GM18519 (cell line): ENCODE data around the gene FBXO41.
"Not testable (repeated sequence)": the region's sequence is repeated elsewhere in the genome, so short reads cannot be mapped to it uniquely, and the experiment has no call there.

Source experiments
- ATAC-seq: cut with Tn5 transposase; IDR thresholded peaks from one replicate; pipeline ENCODE4 v1.9.1; 2021; ENCODE audit warnings: mild to moderate bottlenecking, moderate library complexity; ENCODE audit not compliant: unreplicated experiment, low FRiP score

The FBXO41 gene

GRCh38 chr2:73263540-73264331, 20.5 kb downstream of the FBXO41 start:
- no peak for ATAC-seq

- not testable (repeated sequence) for ATAC-seq
These were observed 21.4 kb downstream of the FBXO41 start for GRCh38 chr2:73262691-73263429.

- ATAC-seq: no peak
These were observed 22.1 kb downstream of the FBXO41 start for GRCh38 chr2:73262108-73262651.

- no peak for ATAC-seq
These were observed 23.8 kb downstream of the FBXO41 start for GRCh38 chr2:73260338-73260984.

DNA sequence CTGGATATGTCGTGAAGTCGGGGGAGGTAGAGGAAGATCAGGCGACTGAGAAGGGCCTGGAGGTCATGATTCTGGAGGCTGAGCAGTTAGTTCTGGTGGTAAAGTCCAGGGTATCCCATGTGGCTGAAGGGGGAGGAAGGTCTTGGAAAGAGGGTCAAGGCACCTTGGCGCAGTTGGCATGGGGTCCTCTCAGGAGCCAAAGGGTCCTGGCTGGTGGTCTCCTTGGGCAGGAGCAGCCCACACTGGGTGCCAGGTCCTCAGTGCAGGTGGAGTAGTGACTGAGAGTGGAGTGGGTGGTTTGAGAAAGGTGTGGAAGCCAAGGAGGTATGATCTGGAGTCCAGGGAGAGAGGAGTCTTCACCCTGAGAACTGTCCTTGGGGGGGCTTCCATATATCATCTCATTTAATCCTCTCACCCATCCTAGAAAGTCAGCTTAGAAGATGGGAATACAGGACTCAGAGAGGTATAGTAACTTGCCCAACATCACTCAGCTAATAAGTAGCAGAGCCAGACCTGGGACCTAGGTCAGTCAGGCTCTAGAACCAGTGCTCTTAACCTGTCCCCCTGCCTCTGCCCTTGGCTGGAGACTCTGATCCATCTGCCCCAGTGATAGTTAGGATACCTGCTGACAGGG, 24.5 kb downstream of the FBXO41 start:
- ATAC-seq: no peak

DNA sequence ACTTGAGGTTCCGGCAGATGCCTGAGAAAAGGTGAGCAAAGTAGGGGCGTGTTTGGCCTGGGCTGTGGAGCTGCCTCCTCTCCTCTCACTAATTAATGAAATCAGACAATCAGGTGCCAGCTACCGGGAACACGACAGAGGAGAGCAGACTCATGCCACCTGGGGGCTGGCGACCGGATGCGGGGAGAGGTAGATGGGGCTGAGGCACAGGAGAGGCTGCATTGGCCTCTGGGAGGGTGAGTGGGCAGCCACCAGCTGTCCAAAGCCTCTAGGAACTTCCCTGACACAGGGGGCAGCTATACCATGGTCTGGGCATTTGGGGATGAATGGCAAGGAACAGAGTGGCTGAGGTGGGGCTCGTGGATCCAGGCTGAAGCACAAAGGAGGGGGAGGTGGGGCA, 25.0 kb downstream of the FBXO41 start:
- no peak for ATAC-seq

DNA sequence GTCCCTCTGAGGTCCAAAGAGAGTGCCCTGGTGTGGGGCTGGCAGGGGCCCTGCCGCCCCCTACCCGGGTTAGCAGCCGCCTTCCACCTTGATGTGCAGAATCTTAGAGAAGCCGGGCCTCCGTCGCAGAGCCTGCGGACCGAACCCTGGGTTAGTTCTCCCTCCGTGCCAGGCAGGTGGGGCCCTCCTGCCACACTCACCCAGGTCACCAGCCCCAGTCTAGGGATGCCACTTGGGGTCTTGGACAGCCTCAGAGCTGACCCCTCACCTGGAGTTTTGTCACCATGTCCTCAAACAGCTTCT, 25.4 kb downstream of the FBXO41 start:
- no peak for ATAC-seq

GRCh38 chr2:73258186-73258912, 25.9 kb downstream of the FBXO41 start:
- no peak for ATAC-seq

DNA sequence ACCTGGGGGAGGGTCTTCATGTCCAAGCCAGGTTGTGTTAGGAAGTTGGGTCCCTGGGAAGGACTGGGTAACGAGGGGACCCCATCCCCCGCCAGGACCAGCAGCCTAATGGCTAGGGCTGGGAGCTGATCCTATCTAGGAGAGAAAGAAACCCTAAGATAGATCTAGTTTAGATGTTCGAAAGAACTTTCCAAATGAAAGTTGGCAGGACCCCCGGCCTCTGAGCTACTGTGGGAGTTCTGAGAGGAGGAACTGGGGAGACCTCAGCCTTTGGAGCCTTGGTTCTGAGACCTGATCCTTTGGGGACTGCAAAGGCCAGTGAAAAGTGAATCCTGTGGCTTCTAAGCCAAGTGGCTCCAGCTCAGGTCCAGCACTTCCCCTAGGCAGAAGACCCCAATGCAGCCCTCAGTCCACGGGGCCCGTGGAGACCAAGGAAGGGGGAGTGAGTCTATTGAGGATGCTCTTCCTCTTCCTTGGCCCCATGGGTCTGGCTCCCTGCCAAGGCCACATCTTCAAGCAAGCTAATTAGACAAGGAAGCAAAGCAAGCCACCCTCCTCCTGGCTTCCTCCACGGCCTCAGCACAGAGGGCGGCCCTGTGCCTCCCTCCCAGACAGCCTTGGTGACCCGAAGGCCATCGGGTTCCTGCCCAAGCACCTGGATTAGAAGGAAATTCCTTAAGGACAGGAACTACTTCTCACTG, 26.7 kb downstream of the FBXO41 start:
- ATAC-seq: no peak

DNA sequence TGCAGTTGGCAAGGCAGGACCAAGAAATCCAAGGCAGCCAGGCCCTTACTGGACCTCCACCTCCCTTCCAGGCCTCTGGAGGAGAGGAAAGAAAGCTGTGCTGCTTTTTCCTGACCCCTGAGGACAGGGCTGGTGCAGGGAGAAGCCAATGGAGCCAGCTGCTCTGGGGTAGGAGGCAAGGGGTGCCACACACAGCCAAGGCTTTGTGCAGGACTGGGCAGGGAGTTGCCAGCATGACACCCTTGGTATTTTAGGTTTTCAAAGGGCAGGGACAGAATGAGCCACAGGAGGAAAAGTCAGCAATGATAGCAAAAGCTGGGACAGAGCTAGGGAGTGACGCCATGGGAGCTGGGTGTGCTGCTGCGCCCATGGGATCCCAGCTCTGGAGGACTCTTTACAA, 27.3 kb downstream of the FBXO41 start:
- ATAC-seq: no peak

DNA sequence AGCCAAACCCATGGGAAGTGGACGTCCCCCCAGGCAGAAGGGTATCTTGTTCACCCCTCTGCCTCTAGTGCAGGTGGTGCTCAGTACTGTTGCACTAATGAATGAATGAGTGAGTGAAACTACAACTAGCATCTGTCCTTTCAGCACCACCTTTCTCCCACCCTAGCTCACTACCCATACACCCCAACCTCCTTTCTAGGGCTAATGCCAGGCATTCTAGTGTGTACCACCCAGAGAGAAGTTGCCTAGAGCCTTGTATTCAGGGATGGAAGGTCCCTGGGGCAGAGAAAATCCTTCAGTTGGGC, 27.7 kb downstream of the FBXO41 start:
- no peak for ATAC-seq

DNA sequence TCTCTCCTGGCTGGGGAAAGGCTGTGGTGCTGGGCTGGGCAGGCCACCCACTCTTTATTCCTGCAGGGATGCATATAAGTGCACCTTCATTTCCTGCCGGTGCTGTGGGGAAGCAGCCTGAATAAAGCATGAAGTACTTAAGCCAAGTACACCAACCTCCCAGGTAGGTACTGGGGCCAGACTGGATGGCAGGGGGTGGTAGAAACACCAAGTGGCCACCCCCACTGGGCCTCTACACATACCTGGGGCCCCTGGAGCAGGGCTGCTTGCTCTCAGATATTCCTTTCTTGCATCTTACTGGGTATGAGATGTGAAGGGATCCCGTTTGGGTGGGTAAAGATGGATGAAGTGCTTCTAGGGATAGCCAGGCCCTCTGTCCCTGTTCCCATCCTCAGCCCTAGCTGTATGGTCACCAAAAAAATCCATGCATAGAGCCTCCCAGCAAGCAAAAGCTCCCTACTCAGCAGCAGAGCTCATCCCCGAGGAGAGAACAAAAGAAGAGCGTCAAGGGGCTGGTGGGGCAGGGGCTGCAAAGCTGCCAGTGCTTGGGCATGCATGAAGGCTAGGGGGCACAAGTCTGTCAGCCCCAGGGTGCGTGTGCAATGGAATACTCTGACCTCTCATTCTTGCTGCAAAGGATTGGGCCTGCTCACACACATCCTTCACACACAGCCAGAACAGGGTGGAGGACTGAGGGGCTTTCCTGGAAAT, 28.2 kb downstream of the FBXO41 start:
- no peak for ATAC-seq

DNA sequence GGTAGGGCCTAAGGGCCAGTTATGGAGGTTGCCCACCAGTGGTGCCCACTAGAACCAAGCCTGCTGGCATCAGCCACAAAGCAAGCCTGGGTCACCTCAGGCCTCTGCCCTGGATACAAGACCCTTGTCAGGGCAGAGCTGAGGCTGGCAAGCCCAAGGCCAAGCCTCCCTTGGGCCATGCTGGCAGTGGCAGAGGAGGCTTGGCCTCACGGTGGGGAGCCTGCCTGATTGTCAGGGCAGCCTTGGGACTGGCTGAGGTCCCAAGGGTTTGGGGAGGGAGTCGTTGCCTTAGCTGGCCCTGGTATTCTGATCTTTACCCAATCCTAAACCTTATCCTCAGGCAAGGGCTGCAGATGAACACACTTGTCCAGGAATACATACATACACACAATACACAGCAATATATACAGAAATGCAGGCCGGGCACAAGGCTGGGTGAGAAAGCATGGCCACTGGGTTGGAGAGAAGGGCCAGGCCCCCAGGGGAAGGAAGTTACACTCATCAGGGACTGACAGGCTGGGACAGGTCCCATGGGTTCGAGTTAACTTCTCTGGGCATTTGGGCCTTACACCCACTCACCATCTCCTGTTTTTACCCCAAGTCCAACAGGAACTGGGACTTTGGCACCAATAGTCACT, 29.2 kb downstream of the FBXO41 start:
- no peak for ATAC-seq

DNA sequence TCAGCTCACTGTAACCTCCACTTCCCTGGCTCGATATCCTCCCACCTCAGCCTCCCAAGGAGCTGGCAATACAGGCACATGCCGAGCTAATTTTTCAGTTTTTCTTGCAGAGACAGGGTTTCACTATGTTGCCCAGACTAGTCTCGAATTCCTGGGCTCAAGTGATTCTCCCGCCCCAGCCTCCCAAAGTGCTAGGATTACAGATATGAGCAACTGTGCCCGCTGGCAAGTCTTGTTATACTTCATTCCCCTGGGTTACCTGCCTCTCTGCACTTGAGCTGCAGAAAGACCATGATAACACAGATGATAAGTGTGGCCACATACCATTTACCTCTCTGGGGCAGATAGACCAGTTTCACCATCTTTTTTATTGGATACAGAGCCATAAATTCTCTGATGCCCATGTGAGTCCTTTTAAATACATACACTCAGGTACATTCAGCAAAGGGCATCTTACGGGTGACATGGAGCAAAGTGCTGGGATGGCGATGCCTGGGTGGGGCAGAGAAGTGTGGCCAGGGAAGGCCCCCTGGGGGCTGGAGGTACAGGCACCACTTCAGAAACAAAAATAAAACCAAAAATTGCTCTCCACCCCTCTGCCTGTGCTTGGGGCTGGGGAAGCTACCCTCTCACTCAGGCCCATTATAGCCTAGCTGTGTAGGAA, 29.8 kb downstream of the FBXO41 start:
- no peak for ATAC-seq

GRCh38 chr2:73253901-73254300, 30.4 kb downstream of the FBXO41 start:
- no peak for ATAC-seq

DNA sequence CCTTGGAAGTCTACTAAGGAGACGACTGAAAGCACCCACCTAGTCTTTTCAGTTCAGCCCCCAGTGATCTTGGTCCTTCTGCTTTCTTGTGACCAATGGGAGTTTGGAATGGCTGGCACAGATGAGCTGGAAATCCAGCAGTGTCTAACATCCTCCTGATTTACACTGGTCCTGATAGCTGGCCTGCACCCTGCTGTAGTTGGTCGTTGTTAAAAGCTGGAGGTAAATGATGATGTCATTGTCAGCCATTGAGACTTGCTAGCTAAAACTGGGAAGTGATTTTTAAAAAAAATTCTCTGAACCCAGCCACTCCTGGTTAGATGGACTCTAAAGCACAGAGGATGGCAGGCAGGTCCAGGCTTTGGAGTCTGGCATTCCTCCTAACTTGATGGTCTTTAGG, 30.9 kb downstream of the FBXO41 start:
- ATAC-seq: no peak

DNA sequence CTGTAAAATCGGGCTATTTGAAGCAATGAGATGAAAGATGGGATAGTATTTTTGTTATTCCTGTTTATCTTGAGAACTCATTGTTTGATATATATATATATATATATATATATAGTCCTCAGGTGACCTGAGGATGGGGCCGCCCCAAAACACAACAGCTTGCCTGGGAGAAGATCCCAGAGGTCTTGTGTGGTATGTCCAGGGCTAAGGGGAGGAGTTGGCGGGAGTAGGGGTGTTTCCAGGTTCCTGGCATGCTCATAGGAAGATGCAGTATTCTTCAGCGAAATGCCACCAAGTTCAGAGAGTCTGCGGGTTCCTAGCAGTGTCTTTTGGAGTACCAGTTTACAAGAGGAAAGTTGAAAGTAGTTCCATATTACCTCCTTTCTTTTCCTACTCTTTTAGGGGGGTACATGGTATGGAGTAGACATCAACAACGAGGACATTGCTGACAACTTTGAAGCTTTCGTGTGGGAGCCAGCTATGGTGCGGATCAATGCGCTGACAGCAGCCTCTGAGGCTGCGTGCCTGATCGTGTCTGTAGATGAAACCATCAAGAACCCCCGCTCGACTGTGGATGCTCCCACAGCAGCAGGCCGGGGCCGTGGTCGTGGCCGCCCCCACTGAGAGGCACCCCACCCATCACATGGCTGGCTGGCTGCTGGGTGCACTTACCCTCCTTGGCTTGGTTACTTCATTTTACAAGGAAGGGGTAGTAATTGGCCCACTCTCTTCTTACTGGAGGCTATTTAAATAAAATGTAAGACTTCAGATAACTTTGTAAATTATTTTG, 31.8 kb downstream of the FBXO41 start:
- no peak for ATAC-seq
